IPS DF 4.7 (cell line): Measurements from ENCODE around the gene GPRASP2.
"Not testable (repeated sequence)": the region's sequence is repeated elsewhere in the genome, so short reads cannot be mapped to it uniquely, and the experiment has no call there.

Experiments used
- DNase-seq: peaks from one replicate; pipeline ENCODE4 v3.0.0-alpha.2; 2013; ENCODE audit warnings: low spot score; ENCODE audit errors: extremely low read depth

GPRASP2 gene

DNA sequence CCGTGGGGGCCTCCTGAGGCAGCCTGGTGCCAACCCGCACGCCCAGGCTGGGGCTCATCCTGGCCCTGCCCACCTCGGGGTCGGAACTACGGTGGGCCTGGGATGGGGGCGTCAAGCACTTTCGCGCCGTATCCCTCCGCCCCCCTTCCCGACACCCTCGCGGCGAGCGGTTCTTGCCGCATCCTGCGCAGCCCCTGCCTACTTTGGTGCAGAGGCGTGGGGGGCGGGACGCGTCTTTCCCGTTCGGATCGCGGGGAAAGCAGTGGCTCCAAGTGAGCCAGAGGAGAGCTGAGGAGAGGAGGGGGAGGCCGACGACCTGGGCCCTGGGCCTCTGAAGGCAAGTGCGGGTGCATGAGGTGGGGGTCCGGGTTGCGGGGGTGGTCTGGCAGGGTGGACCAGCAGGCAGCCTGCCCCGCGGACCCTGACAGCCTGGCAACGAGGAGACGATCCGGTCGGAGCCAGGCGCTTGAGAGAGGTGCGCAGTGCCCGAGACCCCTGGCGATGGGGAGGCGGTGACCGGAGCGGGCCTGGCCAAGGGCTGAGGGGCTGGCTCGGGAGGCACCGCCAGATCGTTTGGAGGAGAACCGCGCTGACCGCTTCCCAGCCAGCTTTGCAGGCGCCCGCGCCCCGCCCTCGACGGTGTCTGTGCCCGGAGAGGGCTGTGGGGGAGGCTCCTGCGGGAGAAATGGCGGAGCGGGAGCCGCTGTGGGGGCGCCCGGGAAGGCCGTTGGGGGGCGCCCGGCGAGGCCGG lies at the start of gene GPRASP2:
GPRASP2 (plus strand) TSS at position 233 of the 751 bp plus-strand sequence. CDS start 2,422 bp downstream, outside the sequence.
- DNase-seq = no peak

DNA sequence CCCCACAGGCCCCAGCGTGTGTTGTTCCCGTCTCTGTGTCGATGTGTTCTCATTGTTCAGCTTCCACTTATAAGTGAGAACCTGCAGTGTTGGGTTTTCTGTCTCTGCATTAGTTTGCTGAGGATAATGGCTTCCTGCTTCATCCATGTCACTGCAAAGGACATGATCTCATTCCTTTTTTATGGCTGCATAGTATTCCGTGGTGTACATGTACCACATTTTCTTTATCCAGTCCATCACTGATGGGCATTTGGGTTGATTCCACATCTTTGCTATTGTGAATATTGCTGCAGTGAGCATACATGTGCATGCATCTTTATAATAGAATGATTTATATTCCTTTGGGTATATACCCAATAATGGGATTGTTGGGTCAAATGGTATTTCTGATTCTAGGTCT lies 48.4 kb upstream of the GPRASP2 start:
- not testable (repeated sequence) for DNase-seq

DNA sequence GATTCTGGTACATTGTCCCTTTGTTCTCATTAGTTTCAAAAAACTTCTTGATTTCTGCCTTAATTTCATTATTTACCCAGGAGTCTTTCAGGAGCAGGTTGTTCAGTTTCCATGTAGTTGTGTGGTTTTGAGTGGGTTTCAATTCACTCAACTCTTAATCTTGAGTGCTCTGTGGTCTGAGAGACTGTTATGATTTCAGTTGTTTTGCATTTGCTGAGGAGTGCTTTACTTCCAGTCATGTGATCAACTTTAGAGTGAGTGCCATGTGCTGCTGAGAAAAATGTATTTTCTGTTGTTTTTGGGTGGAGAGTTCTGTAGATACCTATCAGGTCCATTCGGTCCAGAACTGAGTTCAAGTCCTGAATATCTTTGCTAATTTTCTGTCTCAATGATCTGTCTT lies 45.2 kb upstream of the GPRASP2 start:
- DNase-seq = not testable (repeated sequence)

DNA sequence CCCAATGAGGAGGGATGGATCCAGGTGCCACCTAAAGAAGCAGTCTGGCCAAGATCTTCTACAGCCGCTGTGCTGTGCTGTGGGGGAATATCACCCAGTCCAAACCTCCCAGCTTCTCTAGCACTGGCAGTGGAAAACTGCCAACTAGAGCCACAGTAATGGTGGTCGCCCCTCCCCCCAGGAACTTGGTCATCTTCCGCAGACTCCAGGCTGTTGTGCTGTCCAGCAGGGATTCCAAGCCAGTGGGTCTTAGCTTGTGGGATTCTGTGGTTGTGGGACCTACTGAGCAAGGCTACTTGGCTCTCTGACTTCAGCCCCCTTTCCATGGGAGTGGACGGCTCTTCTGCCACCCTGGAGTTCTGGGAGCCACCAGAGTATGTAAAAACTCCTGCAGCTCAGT lies 42.7 kb upstream of the GPRASP2 start:
- DNase-seq = no peak

DNA sequence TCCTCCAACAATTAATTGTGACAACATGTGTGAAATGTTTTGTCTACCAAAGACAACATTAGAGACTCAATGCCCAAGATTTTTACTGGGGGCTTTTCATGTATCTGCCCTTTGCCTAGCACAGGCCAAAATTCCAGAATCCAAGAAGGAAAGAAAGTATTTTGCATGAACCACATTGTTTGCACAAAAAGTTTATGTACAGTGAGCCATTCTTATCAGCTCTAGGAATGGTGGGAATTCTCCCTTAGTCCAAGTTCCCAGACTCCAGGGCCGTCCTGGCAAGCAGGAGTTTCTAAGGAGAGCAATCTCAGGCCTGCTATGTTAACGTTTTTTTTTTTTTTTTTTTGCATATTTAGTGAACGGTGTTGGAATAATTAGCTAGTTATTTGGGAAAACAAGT lies 39.4 kb upstream of the GPRASP2 start:
- DNase-seq = no peak

DNA sequence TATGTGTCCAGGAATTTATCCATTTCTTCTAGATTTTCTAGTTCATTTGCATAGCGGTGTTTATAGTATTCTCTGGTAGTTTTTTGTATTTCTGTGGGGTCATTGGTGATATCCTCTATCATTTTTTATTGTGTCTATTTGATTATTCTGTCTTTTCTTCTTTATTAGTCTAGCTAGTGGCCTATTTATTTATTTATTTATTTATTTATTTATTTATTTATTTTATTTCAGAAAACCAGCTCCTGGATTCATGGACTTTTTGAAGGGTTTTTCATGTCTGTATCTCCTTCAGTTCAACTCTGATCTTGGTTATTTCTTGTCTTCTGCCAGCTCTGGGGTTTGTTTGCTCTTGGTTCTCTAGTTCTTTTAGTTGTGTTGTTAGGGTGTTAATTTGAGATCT lies 34.8 kb upstream of the GPRASP2 start:
- DNase-seq = not testable (repeated sequence)

DNA sequence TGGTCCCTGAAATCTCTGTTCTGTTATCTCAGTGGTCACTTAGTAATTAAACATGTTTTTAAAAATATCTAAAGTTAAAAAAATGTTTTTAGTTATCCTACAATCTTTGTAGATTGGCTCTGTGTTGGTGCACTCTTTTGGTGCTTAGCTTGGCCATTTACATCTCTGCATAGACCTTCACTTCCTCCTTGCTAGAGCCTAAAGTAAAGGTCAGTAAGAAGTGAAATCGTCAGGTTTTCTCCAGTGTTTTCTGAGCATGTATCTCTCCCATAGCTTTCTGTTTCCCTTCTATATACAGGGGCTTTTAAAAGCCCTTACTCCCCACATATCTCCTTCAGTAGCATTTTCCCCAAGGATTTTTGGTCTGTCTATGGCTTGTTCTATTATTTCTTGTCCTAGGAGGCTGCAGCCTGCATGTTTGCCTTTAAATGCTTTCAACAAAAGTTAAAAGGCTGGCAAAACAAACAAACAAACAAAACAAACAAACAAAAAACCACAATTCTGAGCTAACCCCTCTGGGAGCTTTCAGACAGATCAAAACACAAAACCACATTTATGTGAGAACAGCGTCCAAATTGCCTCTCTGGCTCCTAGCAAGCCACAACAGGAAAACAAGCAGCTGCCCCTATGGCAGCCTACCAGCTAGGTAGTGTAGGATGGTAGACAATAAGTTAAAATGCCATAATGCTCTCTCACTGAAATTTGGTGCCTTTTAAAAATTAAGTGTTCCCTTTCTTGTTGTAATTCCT lies 27.3 kb upstream of the GPRASP2 start:
- no peak for DNase-seq

DNA sequence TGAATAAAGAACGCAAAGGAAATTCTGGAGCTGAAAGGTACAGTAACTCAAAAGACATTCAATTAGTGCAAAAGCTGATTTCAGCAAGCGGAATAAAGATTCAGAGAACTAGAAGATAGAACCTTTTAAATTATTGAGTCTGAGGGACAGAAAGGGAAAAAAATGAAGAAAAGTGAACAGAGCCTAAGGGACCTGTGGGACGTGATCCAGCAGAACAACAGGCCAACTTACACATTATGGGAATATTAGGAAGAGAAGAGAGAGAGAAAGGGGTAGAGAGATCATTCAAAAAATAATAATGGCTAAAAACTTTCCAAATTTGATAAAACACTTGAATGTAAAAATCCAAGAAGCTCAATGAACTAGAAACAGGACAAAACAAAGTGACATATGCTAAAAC lies 17.5 kb upstream of the GPRASP2 start:
- no peak for DNase-seq

DNA sequence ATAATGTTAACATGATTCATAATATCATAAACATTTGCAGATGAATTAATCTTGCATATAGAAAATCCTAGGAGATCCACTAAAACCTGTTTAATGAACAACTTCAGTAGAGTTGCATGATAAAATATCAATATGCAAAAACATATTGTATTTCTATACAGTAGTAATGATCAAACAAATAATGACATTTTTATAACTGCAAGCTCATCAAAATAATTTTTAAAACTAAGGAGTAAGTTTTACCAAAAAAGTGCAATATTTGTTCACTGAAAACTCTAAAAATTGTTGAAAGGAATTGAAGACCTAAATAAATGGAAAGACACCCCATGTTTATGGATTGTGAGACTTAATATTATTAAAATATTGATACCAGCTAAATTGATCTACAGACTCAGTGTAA lies 15.9 kb upstream of the GPRASP2 start:
- no peak for DNase-seq

DNA sequence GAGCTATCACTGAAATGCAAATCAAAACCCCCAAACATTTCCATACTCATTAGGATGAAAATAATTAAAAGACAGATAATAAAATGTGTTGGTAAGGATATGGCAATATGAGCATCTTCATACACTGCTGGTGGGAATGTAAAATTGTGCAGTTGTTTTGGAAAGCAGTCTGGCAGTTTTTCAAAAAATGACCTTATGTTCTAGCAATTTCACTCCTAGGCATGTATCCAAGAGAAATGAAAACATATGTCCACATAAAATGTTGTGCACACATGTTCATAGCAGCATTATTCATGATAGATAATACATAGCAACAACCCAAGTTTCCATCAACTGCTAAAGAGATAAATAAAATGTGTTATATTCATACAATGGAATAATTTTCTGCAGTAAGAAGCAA lies 14.8 kb upstream of the GPRASP2 start:
- no peak for DNase-seq

DNA sequence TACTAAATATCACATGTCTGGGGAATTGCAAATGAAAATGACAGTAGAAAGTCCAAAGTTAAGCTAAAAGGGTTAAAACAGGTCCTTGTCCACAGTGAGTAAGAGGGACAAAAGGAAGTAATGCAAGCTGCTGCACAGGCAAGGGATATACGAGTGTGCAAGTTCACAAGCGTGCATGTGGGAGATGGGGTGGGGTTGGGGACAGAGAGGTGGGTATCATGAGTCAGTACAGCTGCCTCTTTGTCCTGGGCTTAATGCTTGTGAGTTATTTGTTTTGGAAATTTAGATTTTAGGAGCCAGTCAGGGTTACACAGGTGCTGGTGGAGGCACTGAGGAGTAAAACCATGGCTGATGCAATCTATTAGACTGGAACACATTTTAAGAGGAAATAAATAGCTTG lies 3.3 kb upstream of the GPRASP2 start:
- no peak for DNase-seq

DNA sequence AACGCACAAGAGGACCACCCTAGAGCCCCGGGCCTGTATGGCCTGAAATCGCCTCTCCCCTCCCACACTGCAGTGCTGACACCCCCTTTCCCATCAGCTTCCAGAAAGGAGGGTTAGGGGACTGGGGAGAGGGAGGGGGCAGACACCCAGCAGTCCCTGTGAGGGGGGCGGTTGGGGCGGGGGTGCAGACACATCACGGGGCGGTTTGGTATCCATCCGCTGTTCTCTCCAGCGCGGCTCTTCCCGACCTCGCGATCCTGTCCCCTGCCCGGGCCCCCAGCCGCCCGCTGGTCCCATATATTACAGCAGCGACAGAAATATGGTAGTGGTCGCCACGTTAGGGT lies 404 bp upstream of the GPRASP2 start:
- no peak for DNase-seq

DNA sequence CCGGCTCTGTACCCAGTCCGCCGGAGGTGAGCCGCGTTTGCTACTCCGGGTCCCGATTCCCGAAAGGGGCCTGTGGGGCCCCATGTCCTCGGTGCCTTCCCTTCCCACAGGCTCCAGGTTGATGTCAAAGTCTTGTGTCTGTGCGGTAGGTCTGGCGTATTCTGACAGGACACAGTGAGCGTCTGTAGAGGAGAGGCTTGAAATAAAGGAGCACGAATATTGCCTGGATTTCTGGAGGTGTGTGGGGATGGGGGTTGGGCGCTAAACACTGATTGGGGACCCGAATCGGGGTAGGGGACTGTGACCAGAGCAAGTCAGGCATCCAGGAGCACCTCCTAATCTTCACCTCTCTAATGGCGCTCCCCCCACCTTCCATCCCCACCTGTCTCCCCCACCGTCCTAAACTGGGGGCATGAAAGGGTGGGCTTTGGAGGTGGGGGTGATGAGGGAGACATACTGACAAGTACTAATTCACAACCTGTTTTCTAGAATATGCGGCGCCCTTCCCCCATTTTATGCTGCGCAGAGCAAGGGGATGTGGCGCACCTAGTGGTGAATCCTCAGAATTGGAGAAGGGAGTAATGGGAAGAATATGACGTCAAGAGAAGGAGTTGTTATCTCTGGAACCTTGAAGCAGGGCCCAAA lies 855 bp downstream of the GPRASP2 start:
- no peak for DNase-seq

DNA sequence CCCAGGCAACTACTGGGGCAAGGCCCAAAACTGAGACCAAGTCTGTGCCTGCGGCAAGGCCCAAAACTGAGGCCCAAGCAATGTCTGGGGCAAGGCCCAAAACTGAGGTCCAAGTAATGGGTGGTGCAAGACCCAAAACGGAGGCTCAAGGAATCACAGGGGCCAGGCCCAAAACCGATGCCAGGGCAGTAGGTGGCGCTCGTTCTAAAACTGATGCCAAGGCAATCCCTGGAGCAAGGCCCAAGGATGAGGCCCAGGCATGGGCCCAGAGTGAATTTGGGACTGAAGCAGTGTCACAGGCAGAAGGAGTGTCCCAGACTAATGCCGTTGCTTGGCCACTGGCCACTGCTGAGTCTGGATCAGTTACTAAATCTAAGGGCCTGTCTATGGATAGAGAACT lies 2.7 kb downstream of the GPRASP2 start:
- DNase-seq = no peak

DNA sequence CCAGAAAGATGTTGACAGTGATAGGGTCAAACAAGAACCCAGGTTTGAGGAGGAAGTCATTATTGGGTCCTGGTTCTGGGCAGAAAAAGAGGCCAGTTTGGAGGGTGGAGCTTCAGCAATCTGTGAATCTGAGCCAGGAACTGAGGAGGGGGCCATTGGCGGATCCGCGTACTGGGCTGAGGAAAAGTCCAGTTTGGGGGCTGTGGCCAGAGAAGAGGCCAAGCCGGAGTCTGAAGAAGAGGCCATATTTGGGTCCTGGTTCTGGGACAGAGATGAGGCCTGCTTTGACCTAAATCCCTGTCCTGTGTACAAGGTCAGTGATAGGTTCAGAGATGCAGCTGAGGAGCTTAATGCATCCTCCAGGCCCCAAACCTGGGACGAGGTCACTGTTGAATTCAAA lies 3.7 kb downstream of the GPRASP2 start:
- no peak for DNase-seq

DNA sequence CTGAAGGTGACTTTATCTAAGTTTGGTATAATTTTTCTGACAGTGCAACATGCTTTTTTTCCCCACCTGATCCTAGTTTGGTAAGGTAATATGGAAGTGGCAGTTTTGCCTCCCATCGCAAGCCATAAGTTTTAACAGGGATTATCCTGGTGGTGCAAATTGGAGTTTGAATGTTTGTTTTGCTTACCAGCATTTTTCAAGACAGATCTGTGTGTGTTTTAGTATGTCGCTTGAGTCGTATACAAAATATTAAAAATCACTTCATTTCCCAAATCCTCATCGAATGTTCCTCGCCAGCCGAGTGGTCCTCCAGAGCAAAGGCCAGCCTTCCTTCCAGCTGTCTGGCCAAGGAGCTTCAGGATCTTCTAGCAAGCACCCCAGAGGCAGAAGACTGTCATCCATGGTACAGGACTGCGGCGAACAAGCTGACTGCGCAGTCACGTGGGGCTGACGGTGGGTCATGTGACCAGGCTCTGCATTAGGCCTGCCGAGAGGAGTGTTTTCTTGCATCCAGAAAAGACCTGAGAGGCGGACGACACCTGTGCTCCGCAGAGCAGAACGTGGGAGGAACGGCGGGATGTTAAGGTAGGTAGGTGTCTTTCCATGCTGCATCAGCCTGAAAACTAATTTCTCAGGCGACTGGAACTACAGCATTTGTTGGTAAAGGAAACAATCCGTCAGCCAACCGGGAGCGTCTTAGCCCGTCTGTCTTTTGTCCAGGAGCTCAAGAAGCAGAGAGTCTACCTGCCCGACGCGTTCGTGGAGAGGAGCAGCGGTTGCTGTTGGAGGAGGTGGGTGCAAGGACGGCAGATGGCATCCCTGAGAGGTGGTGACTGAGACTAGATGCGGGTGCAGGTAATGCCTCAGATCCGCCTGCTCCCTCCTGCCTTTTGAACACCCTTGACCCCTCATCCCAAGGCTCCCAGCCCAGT lies 8.3 kb downstream of the GPRASP2 start, which contains the start of gene GPRASP3:
GPRASP3 (plus strand) TSS at position 507 of the 932 bp plus-strand sequence. CDS start 28,253 bp downstream, outside the sequence.
- no peak for DNase-seq

DNA sequence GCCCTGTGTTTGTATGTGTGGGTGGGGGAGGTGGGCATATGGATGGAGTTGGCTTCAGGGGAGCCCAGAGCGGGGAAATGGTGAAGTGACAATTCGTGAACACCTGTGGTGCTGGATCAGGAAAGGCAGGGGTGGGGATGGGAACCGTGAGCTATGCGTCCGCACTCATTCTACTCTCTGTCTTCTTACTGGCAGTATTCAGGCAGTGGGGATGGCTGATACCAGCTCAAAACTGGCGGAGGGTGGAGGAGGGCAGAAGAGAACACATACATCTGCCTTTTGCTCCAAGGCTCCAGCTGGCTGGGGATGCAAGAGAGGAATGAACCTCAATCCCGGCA lies 8.9 kb downstream of the GPRASP2 start:
- not testable (repeated sequence) for DNase-seq

DNA sequence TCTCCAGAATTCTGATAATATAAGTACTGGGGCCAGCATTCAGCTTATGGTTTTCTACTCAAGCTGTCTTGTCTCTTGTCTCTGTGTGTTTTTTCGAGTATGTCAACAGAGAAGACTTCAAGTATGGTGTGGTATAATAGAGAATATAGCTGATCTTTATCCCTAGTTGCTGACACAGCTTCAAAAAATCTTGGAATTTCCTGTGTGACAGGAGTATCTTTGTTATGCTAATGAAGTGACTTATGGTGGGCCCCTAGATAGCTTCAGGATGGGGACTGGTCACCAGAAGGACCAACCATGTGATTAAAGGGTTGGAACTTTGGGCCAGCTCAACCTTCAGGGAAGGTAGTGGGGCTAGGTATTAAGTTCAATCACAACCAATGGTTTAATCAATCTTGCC lies 11.2 kb downstream of the GPRASP2 start:
- no peak for DNase-seq

DNA sequence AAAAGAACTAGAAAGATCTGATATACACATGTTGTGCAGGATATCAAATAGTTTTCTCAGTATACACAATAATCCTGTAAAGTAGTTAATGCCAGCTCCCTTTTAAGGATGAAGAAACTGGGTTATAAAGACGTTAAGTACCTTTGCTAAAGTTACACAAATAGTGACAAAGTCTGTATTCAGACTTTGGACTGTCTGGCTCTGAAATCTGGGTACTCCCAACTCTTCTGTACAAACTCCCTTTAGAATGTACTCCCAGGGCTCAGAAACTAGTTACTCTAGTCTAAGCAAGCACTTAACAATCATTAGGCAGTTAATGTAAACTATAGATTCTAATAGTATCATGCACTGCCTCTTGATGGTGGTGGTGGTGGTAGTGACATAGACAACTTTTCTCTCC lies 15.5 kb downstream of the GPRASP2 start:
- DNase-seq = no peak

DNA sequence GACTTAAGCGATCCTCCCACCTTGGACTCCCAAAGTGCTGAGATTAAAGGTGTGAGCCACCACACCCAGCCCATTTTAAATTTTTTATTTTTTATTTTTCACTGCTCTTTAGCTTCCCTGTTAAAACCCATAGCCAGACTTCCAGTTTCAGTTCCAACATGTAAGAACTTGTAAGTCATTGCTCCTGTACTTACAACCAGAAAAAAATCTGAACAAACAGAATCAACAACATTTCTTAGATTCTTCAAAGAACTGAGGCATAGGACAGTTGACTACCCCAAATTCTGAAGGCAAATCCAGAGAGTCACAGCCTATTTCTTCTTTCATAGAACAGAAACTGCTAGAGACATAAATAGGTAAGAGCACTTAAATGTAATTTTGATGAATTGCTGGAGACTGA lies 16.4 kb downstream of the GPRASP2 start:
- DNase-seq = no peak

DNA sequence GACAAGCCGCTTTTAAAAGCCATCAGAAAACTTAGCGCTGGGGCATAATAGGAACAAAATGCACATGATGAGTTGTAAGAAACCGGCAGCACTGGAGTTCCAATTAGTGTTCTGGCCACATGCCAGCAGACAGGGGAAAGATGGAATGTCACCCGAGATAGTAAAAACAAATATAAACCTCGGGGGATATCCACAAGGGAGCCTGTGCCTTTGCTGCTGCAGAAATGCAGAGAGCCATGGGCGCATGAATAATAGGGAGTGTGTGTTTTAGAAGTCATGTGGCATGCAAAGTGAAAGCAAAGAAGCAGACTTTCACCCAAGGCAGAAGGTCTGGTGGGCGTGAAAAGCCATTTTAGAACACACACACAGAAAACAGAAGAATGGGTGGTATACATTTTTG lies 27.4 kb downstream of the GPRASP2 start:
- no peak for DNase-seq
